ENCODE results near the gene LRPAP1.
"Not testable (repeated sequence)": the region's sequence is repeated elsewhere in the genome, so short reads cannot be mapped to it uniquely, and the experiment has no call there.

The LRPAP1 gene

GRCh38 chr4:3531879-3532750 lies at the start of gene LRPAP1:
Gene LRPAP1, minus strand, starts transcription at chr4:3532422. Its CDS starts 10 bp downstream, at chr4:3532412.
- peak; percentile 86 for DNase-seq

GRCh38 chr4:3581334-3582090 lies 49.3 kb upstream of the LRPAP1 start:
- not testable (repeated sequence) for DNase-seq

GRCh38 chr4:3580859-3581258 lies 48.6 kb upstream of the LRPAP1 start:
- not testable (repeated sequence) for DNase-seq

- not testable (repeated sequence) for DNase-seq
Observed at GRCh38 chr4:3578527-3579144, 46.4 kb upstream of the LRPAP1 start.

GRCh38 chr4:3578052-3578451 lies 45.8 kb upstream of the LRPAP1 start:
- DNase-seq, result not testable (repeated sequence)

- DNase-seq, result not testable (repeated sequence)
Observed at GRCh38 chr4:3577208-3577892, 45.1 kb upstream of the LRPAP1 start.

GRCh38 chr4:3576533-3577207 lies 44.4 kb upstream of the LRPAP1 start:
- not testable (repeated sequence) for DNase-seq

GRCh38 chr4:3575426-3576369 lies 43.5 kb upstream of the LRPAP1 start:
- DNase-seq, result not testable (repeated sequence)

- not testable (repeated sequence) for DNase-seq
Observed at GRCh38 chr4:3574865-3575264, 42.6 kb upstream of the LRPAP1 start.

GRCh38 chr4:3574346-3574745 lies 42.1 kb upstream of the LRPAP1 start:
- not testable (repeated sequence) for DNase-seq

- DNase-seq, result no peak
Observed at GRCh38 chr4:3573131-3573530, 40.9 kb upstream of the LRPAP1 start.

- no peak for DNase-seq
Observed at GRCh38 chr4:3572363-3572762, 40.1 kb upstream of the LRPAP1 start.

- no peak for DNase-seq
Observed at GRCh38 chr4:3571921-3572320, 39.7 kb upstream of the LRPAP1 start.

- DNase-seq, result not testable (repeated sequence)
Observed at GRCh38 chr4:3570923-3571322, 38.7 kb upstream of the LRPAP1 start.

- not testable (repeated sequence) for DNase-seq
Observed at GRCh38 chr4:3569611-3570010, 37.4 kb upstream of the LRPAP1 start.

- not testable (repeated sequence) for DNase-seq
Observed at GRCh38 chr4:3566701-3567100, 34.5 kb upstream of the LRPAP1 start.

GRCh38 chr4:3566301-3566700 lies 34.1 kb upstream of the LRPAP1 start:
- peak; percentile 7 for DNase-seq

- not testable (repeated sequence) for DNase-seq
Observed at GRCh38 chr4:3564948-3565347, 32.7 kb upstream of the LRPAP1 start.

GRCh38 chr4:3563403-3563802 lies 31.2 kb upstream of the LRPAP1 start:
- DNase-seq, result no peak

- not testable (repeated sequence) for DNase-seq
Observed at GRCh38 chr4:3562127-3562526, 29.9 kb upstream of the LRPAP1 start.

- not testable (repeated sequence) for DNase-seq
Observed at GRCh38 chr4:3560465-3560864, 28.2 kb upstream of the LRPAP1 start.

Measured in fibroblast of skin of right biceps (primary cell).